Large intestine (tissue), 3 donors: ENCODE measurements around the gene PRKAR1B. TPM values are rescaled to one million over a fixed set of nuclear protein-coding genes. Genes with fewer than 3 reads are reported as not detected.

Experiments
- DNase-seq, 2 donors: peaks; one replicate each; pipeline versions ENCODE4 v3.0.0 to v3.0.0-alpha.2; 2013
- H3K27ac ChIP-seq: one replicate; pipeline ENCODE4 v1.5.1; 2013; ENCODE audit warnings: low read length
- H3K27me3 ChIP-seq: 2 replicates; pipeline ENCODE4 v1.6.1; 2013; ENCODE audit warnings: low read length; ENCODE audit not compliant: control insufficient read depth, insufficient read depth
- H3K36me3 ChIP-seq: 2 replicates; pipeline ENCODE4 v1.6.1; 2013; ENCODE audit warnings: low read length; ENCODE audit not compliant: control insufficient read depth, insufficient read depth
- H3K4me1 ChIP-seq: one replicate; pipeline ENCODE4 v1.6.1; 2013; ENCODE audit warnings: low read length; ENCODE audit not compliant: control insufficient read depth, insufficient read depth
- H3K4me3 ChIP-seq: one replicate; pipeline ENCODE4 v1.5.1; 2013; ENCODE audit warnings: low read length
- H3K9me3 ChIP-seq: one replicate; pipeline ENCODE4 v1.6.1; 2013; ENCODE audit warnings: mild to moderate bottlenecking, low read depth, low read length, moderate library complexity; ENCODE audit not compliant: control insufficient read depth
- WGBS: methylation state at CpG from one replicate; pipeline ENCODE4 v1.1.5; 2013; ENCODE audit warnings: low lambda C conversion rate; ENCODE audit not compliant: insufficient coverage; 5-methylcytosine and 5-hydroxymethylcytosine counted together
- polyA plus RNA-seq: library from polyadenylated mRNA; unstranded; fragments of 120-200 nt; gene quantifications from one replicate; pipeline ENCODE4 v1.2.1, GENCODE V29; 2013

The PRKAR1B gene
- polyA plus RNA-seq, 1 donor: 34.8 TPM

GRCh38 chr7:585229-585711, 141.8 kb downstream of the PRKAR1B start:
- Histone ChIP-seq H3K27me3 (no peaks in the 10 kb centered on the region), H3K27ac (no peak overlapping the region), H3K4me3 (no peak overlapping the region), H3K9me3 (peaks cover 21% of the 10 kb centered on the region), H3K36me3 (peaks cover 69% of the 10 kb centered on the region), H3K4me1 (no peaks in the 10 kb centered on the region)
- WGBS: no CpG with 5 or more reads among the region's 18 CpGs
- DNase-seq: no peak

GRCh38 chr7:584820-585219, 142.3 kb downstream of the PRKAR1B start:
- Histone ChIP-seq H3K27me3 (no peaks in the 10 kb centered on the region), H3K9me3 (peaks cover 19% of the 10 kb centered on the region), H3K36me3 (peaks cover 65% of the 10 kb centered on the region), H3K27ac (no peak overlapping the region), H3K4me3 (no peak overlapping the region), H3K4me1 (no peaks in the 10 kb centered on the region)
- no CpG with 5 or more reads among the region's 12 CpGs for WGBS
- no peak for DNase-seq

DNA sequence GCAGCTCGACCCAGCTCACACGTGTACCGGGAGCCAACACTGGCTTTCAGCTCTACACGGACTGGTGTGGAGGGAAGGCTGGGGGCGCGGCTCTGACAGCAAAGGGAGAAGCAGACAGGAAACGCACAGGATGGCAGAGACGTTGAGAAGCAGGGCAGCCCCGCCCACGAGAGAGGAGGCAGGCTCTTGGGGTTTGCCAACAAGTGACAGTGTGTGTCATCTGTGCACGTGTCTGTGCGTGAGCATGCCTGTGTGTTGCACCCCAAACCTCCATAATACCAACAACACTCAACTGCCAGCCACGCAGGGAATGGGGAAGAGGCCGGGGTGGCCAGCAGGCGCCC, 143.0 kb downstream of the PRKAR1B start:
- Histone ChIP-seq H3K9me3 (peaks cover 19% of the 10 kb centered on the region), H3K4me3 (no peak overlapping the region), H3K27ac (no peak overlapping the region), H3K4me1 (no peaks in the 10 kb centered on the region), H3K36me3 (peaks cover 61% of the 10 kb centered on the region), H3K27me3 (no peaks in the 10 kb centered on the region)
- no CpG with 5 or more reads among the region's 15 CpGs for WGBS
- DNase-seq: no peak

- 90% methylated on average over 2 of the region's 30 CpGs for WGBS
- H3K27me3 ChIP-seq: no peaks in the 10 kb centered on the region
- no peak overlapping the region for H3K27ac ChIP-seq
- peaks cover 15% of the 10 kb centered on the region for H3K9me3 ChIP-seq
- H3K36me3 ChIP-seq: peaks cover 59% of the 10 kb centered on the region
- H3K4me1 ChIP-seq: no peaks in the 10 kb centered on the region
- no peak overlapping the region for H3K4me3 ChIP-seq
- DNase-seq: no peak
These were observed 143.5 kb downstream of the PRKAR1B start for GRCh38 chr7:583410-584121.

GRCh38 chr7:582931-583330, 144.2 kb downstream of the PRKAR1B start:
- no peaks in the 10 kb centered on the region for H3K4me1 ChIP-seq
- peaks cover 11% of the 10 kb centered on the region for H3K9me3 ChIP-seq
- H3K36me3 ChIP-seq: peaks cover 56% of the 10 kb centered on the region
- DNase-seq: no peak
- no peaks in the 10 kb centered on the region for H3K27me3 ChIP-seq
- no peak overlapping the region for H3K27ac ChIP-seq
- WGBS: no CpG with 5 or more reads among the region's 23 CpGs
- no peak overlapping the region for H3K4me3 ChIP-seq

- DNase-seq: no peak
- H3K36me3 ChIP-seq: peaks cover 57% of the 10 kb centered on the region
- H3K27ac ChIP-seq: no peak overlapping the region
- no peaks in the 10 kb centered on the region for H3K4me1 ChIP-seq
- no CpG with 5 or more reads among the region's 43 CpGs for WGBS
- H3K4me3 ChIP-seq: no peak overlapping the region
- H3K9me3 ChIP-seq: peaks cover 14% of the 10 kb centered on the region
- no peaks in the 10 kb centered on the region for H3K27me3 ChIP-seq
These were observed 144.8 kb downstream of the PRKAR1B start for GRCh38 chr7:582081-582835.

GRCh38 chr7:578386-578785, 148.7 kb downstream of the PRKAR1B start:
- Histone ChIP-seq H3K27me3 (no peaks in the 10 kb centered on the region), H3K4me3 (no peak overlapping the region), H3K9me3 (peaks cover 14% of the 10 kb centered on the region), H3K36me3 (peaks cover 46% of the 10 kb centered on the region), H3K27ac (no peak overlapping the region), H3K4me1 (no peaks in the 10 kb centered on the region)
- no CpG with 5 or more reads among the region's 16 CpGs for WGBS
- no peak for DNase-seq

DNA sequence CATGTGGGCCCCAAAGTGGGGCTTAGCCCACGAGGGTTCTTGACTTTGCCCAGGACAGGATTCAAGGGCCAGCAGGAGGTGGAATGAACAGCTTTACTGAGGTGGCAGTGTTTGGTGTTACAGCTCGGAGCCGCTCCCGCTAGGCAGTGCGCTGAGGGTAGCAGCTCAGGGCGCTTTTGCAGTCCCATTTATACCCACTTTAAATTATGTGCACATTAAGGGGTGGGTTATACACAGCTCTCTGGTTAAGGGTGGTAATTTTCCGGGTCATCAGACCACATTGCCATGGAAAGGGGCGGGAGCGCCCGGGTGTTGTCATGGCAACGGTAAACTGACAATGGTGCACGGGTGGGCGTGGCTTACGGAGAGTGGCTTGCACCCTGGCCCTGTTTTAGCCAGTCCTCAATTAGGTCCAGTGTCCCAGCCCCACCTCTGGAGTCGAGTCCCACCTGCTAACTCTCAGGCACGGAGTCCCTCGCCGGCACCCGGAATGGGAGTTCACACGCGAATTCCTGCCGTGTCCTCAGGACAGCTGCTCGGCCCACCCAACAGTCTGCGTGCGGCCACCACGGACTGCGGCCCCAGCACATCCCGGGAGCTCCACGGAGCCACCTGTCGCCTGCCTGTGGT, 149.2 kb downstream of the PRKAR1B start:
- H3K27ac ChIP-seq: no peak overlapping the region

DNA sequence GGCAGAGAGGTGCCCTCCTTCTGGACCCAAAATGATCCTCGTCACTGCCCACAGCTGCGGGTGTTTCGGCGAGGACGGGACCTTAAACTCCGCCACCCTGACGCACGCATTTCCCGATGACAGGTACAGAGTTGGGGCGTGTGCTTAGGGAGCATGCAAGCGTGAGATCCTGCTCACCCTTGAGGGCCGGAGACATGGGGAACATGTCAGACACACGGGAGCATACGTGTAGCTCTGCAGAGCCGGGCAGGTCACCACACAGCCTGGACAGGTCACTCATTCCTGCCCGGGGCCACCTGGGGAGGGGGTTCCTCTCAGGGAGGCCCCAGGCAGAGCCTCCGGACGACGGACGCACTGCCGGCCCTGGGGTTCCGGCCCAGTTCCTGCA, 149.8 kb downstream of the PRKAR1B start:
- whole genome bisulfite sequencing: no CpG with 5 or more reads among the region's 22 CpGs
- H3K27me3 ChIP-seq: no peaks in the 10 kb centered on the region
- H3K4me3 ChIP-seq: no peak overlapping the region
- no peak overlapping the region for H3K27ac ChIP-seq
- H3K9me3 ChIP-seq: peaks cover 8% of the 10 kb centered on the region
- peaks cover 39% of the 10 kb centered on the region for H3K36me3 ChIP-seq
- H3K4me1 ChIP-seq: no peaks in the 10 kb centered on the region
- no peak for DNase-seq

More for the DNA sequence above, 149.2 kb downstream of the PRKAR1B start:
- no peak overlapping the region for H3K4me3 ChIP-seq
- H3K27me3 ChIP-seq: no peaks in the 10 kb centered on the region
- H3K36me3 ChIP-seq: peaks cover 44% of the 10 kb centered on the region
- H3K9me3 ChIP-seq: peaks cover 13% of the 10 kb centered on the region
- no peaks in the 10 kb centered on the region for H3K4me1 ChIP-seq
- WGBS: no CpG with 5 or more reads among the region's 30 CpGs
- DNase-seq: no peak

DNA sequence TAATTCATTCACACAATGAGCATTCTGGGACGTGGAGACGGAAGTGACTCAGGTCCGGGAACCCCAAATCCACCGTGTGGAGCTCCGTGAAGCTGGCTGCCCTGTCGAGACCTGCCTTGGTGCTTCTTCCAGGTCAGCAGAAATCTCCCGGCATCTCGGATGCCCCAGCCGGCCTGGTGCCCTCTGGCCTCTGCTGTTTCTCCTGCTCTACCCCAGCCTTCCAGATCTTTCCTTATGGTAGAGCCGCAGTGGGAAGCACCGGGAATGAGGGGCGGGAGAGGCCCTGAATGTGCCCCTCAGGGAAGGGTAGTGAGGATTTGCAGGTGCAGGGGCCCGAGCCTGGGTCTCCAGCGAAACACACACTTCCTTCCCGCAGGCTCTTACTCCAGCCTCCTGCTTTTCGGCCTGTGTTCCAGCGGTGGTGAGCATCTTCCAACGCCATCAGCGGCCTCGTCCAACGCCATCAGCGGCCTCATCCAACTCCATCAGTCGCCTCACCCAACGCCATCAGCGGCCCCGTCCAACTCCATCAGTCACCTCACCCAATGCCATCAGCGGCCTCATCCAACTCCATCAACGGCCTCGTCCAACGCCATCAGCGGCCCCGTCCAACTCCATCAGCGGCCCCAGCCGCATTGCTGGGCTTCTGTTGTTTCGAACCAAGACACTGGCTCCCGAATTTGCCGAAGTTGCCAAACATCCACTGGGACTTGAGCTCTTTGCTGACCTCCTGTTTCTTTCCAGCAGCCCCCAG, 150.4 kb downstream of the PRKAR1B start:
- no peaks in the 10 kb centered on the region for H3K4me1 ChIP-seq
- H3K4me3 ChIP-seq: no peak overlapping the region
- no peaks in the 10 kb centered on the region for H3K27me3 ChIP-seq
- H3K9me3 ChIP-seq: peaks cover 7% of the 10 kb centered on the region
- H3K36me3 ChIP-seq: peaks cover 34% of the 10 kb centered on the region
- no CpG with 5 or more reads among the region's 37 CpGs for WGBS
- H3K27ac ChIP-seq: no peak overlapping the region
- no peak for DNase-seq
